HepG2 (cell line): Measurements from ENCODE around the gene TRPM6. TPM values are rescaled to one million over a fixed set of nuclear protein-coding genes. Genes with fewer than 3 reads are reported as not detected.

ENCODE experiments used
- NR2C2 ChIP-seq: sonication (generic); formaldehyde crosslinking; IDR thresholded peaks from 2 replicates; pipeline ENCODE4 v1.4.0; 2020; ENCODE audit warnings: missing genetic modification reagents, mild to moderate bottlenecking, moderate library complexity, borderline replicate concordance
- POLR2AphosphoS5 ChIP-seq: IDR thresholded peaks from 2 replicates; pipeline ENCODE4 v1.6.1; 2012; ENCODE audit warnings: low read depth, low read length
- ZIK1 ChIP-seq: sonication (generic); formaldehyde crosslinking; IDR thresholded peaks from 2 replicates; pipeline ENCODE4 v1.5.0; 2020; ENCODE audit warnings: mild to moderate bottlenecking, low read depth, missing genetic modification reagents, borderline replicate concordance
- ZNF282 ChIP-seq: fragments of 450-650 bp; IDR thresholded peaks from 2 replicates; pipeline ENCODE4 v1.6.1; 2018; ENCODE audit not compliant: partially characterized antibody
- ZNF292 ChIP-seq: sonication (generic); formaldehyde crosslinking; IDR thresholded peaks from 2 replicates; pipeline ENCODE4 v1.8.1; 2022; ENCODE audit warnings: mild to moderate bottlenecking, low read depth, missing genetic modification reagents, borderline replicate concordance
- polyA plus RNA-seq, 8 experiments: library from polyadenylated mRNA; depleted of rRNA in 3 of 8; stranded (reverse) in 7 of 8; unstranded in 1 of 8; fragments of >200 nt; fragmentation: Illumina TruSeq in 4 of 8; extraction: Trizol in 4 of 8; gene quantifications; 2 replicates each; pipeline versions ENCODE4 v1.2.1 to v1.2.3, GENCODE V29; 2011 to 2016; ENCODE audit warnings: low read depth in 4 of 8, missing spikeins in 1 of 8, mixed read lengths in 1 of 8; ENCODE audit not compliant: insufficient read depth in 1 of 8
- total RNA-seq, 5 experiments: library from RNA; depleted of rRNA; stranded (reverse); fragments of >200 nt; fragmentation: Illumina TruSeq; extraction: Trizol; gene quantifications; 2 replicates each; pipeline ENCODE4 v1.2.3, GENCODE V29; 2016; ENCODE audit warnings: low read depth in 1 of 5
- TF ChIP-seq, protein P1 (sequence below): IDR thresholded peaks from 2 replicates; pipeline ENCODE4 v1.6.1; 2016; ENCODE audit warnings: missing biosample characterization, missing genetic modification reagents, low read depth
- TF ChIP-seq, protein P2 (sequence below): IDR thresholded peaks from 2 replicates; pipeline ENCODE4 v1.6.1; 2016; ENCODE audit warnings: mild to moderate bottlenecking, missing biosample characterization, missing genetic modification reagents
- TF ChIP-seq, protein P3 (sequence below): sonication (generic); formaldehyde crosslinking; IDR thresholded peaks from 2 replicates; pipeline ENCODE4 v1.8.0; 2022; ENCODE audit warnings: mild to moderate bottlenecking, missing genetic modification reagents, moderate library complexity
- TF ChIP-seq, protein P4 (sequence below): sonication (generic); formaldehyde crosslinking; conservative IDR thresholded peaks from 2 replicates; pipeline ENCODE4 v1.4.0; 2020; ENCODE audit warnings: mild to moderate bottlenecking, missing genetic modification reagents, moderate library complexity
- TF ChIP-seq, protein P5 (sequence below): sonication (generic); formaldehyde crosslinking; IDR thresholded peaks from 2 replicates; pipeline ENCODE4 v1.4.0; 2020; ENCODE audit warnings: missing genetic modification reagents
- TF ChIP-seq, protein P6 (sequence below): IDR thresholded peaks from 2 replicates; pipeline ENCODE4 v1.6.1; 2016; ENCODE audit warnings: mild to moderate bottlenecking
- TF ChIP-seq, protein P7 (sequence below): sonication (generic); formaldehyde crosslinking; IDR thresholded peaks from 2 replicates; pipeline ENCODE4 v1.4.0; 2020; ENCODE audit warnings: missing genetic modification reagents

Gene TRPM6
- total and polyA plus RNA-seq, 2 of the 13 experiments (the other 11 are each of a cell fraction or from before 2014, with no cell fraction given), result 0.01 to 0.09 TPM

DNA sequence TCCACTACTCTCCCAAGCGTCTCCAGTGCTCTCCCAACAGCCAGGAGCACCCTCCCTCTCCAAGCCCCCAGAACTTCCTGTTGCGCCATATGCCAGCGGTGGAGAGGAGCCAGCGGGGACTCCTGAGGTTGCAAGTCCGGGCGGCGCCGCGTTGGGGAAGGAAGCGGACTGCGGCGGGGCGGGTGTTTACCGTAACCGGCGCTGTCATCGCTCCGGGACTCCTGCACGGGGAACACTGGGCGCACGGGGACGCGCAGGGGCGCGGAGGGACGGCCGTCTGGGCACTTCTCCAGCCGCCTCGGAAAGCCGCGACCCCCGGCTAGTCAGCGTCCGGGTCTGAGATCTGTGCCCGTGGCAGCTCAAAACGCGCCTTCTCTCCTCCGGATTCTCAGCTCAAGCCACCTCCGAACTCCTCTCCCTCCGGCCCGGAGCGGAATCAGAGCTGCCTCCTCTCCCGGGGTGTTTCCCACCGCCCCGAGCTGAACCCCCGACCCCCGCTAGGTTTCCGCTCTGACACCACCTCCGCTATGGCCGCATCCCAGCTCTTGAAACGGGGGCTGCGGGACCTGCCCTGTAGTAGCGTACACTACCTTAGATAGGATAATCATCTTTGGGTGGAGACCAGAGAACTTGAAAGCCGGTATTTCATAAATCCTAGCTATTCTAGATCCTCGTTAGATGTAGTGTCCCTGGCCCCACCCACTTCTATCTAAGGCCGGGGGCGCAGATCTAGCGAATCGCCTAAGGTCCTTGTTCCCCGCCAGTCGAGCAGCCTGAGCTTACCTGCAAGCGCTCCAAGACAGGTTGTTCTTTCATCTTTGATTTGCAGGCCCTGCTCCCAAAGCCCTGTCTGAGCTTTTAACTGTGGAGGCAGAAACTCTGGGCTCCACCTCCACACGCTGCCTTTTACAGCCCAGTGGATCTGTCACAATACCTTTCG is at the start of gene TRPM6 (continued):
- TF ChIP-seq ZNF292 (CRISPR knock-in tag), result peak; percentile 66; the same call in 1 of the 2 replicates
- TF ChIP-seq, protein P1, sequence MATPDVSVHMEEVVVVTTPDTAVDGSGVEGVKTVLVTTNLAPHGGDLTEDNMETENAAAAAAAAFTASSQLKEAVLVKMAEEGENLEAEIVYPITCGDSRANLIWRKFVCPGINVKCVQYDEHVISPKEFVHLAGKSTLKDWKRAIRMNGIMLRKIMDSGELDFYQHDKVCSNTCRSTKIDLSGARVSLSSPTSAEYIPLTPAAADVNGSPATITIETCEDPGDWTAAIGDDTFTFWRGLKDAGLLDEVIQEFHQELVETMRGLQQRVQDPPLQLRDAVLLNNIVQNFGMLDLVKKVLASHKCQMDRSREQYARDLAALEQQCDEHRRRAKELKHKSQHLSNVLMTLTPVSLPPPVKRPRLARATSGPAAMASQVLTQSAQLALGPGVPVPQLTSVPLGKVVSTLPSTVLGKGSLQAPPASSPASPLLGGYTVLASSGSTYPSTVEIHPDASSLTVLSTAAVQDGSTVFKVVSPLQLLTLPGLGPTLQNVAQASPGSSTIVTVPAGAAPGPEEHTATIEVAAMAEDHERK (CRISPR knock-in tag), result no peak
- 0 out of 2 replicates have a peak, but pooled peaks have one; percentile 20 for TF ChIP-seq NR2C2
- TF ChIP-seq, protein P2, sequence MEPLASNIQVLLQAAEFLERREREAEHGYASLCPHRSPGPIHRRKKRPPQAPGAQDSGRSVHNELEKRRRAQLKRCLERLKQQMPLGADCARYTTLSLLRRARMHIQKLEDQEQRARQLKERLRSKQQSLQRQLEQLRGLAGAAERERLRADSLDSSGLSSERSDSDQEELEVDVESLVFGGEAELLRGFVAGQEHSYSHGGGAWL (CRISPR knock-in tag), result peak; percentile 54; the same call in 1 of the 2 replicates
- no peak for TF ChIP-seq ZIK1 (CRISPR knock-in tag)
- TF ChIP-seq, protein P3, sequence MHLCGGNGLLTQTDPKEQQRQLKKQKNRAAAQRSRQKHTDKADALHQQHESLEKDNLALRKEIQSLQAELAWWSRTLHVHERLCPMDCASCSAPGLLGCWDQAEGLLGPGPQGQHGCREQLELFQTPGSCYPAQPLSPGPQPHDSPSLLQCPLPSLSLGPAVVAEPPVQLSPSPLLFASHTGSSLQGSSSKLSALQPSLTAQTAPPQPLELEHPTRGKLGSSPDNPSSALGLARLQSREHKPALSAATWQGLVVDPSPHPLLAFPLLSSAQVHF (CRISPR knock-in tag), result no peak
- TF ChIP-seq ZNF282, result no peak
- TF ChIP-seq, protein P4, sequence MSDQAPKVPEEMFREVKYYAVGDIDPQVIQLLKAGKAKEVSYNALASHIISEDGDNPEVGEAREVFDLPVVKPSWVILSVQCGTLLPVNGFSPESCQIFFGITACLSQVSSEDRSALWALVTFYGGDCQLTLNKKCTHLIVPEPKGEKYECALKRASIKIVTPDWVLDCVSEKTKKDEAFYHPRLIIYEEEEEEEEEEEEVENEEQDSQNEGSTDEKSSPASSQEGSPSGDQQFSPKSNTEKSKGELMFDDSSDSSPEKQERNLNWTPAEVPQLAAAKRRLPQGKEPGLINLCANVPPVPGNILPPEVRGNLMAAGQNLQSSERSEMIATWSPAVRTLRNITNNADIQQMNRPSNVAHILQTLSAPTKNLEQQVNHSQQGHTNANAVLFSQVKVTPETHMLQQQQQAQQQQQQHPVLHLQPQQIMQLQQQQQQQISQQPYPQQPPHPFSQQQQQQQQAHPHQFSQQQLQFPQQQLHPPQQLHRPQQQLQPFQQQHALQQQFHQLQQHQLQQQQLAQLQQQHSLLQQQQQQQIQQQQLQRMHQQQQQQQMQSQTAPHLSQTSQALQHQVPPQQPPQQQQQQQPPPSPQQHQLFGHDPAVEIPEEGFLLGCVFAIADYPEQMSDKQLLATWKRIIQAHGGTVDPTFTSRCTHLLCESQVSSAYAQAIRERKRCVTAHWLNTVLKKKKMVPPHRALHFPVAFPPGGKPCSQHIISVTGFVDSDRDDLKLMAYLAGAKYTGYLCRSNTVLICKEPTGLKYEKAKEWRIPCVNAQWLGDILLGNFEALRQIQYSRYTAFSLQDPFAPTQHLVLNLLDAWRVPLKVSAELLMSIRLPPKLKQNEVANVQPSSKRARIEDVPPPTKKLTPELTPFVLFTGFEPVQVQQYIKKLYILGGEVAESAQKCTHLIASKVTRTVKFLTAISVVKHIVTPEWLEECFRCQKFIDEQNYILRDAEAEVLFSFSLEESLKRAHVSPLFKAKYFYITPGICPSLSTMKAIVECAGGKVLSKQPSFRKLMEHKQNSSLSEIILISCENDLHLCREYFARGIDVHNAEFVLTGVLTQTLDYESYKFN (CRISPR knock-in tag), result 0 out of 2 replicates have a peak, but pooled peaks have one; percentile 17
- TF ChIP-seq, protein P5, sequence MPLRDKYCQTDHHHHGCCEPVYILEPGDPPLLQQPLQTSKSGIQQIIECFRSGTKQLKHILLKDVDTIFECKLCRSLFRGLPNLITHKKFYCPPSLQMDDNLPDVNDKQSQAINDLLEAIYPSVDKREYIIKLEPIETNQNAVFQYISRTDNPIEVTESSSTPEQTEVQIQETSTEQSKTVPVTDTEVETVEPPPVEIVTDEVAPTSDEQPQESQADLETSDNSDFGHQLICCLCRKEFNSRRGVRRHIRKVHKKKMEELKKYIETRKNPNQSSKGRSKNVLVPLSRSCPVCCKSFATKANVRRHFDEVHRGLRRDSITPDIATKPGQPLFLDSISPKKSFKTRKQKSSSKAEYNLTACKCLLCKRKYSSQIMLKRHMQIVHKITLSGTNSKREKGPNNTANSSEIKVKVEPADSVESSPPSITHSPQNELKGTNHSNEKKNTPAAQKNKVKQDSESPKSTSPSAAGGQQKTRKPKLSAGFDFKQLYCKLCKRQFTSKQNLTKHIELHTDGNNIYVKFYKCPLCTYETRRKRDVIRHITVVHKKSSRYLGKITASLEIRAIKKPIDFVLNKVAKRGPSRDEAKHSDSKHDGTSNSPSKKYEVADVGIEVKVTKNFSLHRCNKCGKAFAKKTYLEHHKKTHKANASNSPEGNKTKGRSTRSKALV, result peak; percentile 77
- no peak for TF ChIP-seq POLR2AphosphoS5
- TF ChIP-seq, protein P6, sequence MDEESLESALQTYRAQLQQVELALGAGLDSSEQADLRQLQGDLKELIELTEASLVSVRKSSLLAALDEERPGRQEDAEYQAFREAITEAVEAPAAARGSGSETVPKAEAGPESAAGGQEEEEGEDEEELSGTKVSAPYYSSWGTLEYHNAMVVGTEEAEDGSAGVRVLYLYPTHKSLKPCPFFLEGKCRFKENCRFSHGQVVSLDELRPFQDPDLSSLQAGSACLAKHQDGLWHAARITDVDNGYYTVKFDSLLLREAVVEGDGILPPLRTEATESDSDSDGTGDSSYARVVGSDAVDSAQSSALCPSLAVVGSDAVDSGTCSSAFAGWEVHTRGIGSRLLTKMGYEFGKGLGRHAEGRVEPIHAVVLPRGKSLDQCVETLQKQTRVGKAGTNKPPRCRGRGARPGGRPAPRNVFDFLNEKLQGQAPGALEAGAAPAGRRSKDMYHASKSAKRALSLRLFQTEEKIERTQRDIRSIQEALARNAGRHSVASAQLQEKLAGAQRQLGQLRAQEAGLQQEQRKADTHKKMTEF (CRISPR knock-in tag), result peak; percentile 34; the same call in 1 of the 2 replicates
- TF ChIP-seq, protein P7, sequence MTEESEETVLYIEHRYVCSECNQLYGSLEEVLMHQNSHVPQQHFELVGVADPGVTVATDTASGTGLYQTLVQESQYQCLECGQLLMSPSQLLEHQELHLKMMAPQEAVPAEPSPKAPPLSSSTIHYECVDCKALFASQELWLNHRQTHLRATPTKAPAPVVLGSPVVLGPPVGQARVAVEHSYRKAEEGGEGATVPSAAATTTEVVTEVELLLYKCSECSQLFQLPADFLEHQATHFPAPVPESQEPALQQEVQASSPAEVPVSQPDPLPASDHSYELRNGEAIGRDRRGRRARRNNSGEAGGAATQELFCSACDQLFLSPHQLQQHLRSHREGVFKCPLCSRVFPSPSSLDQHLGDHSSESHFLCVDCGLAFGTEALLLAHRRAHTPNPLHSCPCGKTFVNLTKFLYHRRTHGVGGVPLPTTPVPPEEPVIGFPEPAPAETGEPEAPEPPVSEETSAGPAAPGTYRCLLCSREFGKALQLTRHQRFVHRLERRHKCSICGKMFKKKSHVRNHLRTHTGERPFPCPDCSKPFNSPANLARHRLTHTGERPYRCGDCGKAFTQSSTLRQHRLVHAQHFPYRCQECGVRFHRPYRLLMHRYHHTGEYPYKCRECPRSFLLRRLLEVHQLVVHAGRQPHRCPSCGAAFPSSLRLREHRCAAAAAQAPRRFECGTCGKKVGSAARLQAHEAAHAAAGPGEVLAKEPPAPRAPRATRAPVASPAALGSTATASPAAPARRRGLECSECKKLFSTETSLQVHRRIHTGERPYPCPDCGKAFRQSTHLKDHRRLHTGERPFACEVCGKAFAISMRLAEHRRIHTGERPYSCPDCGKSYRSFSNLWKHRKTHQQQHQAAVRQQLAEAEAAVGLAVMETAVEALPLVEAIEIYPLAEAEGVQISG (CRISPR knock-in tag), result peak; percentile 73
